Measurements from ENCODE around the gene FAM3B. TPM values are rescaled to one million over a fixed set of nuclear protein-coding genes. Genes with fewer than 3 reads are reported as not detected.

The FAM3B gene
- total RNA-seq, 1 donor = not detected

GRCh38 chr21:41318218-41318617, 1.6 kb downstream of the FAM3B start:
- no peak for DNase-seq (ENCODE audit: low read depth)
- no peak for TF ChIP-seq CTCF (IDR thresholded peaks at IDR 0.05; ENCODE audit: insufficient read depth, low read depth, low read length)
- no peak overlapping the region for H3K4me3 ChIP-seq (ENCODE audit: low read depth, low read length)

GRCh38 chr21:41319273-41319672, 2.7 kb downstream of the FAM3B start:
- DNase-seq (ENCODE audit: low read depth) = no peak

GRCh38 chr21:41321211-41321907, 4.8 kb downstream of the FAM3B start:
- DNase-seq (ENCODE audit: low read depth) = no peak
- no peak for TF ChIP-seq CTCF (IDR thresholded peaks at IDR 0.05; ENCODE audit: insufficient read depth, low read depth, low read length)
- no peak overlapping the region for H3K4me3 ChIP-seq (ENCODE audit: low read depth, low read length)

More at GRCh38 chr21:41319273-41319672, 2.7 kb downstream of the FAM3B start:
- TF ChIP-seq CTCF (IDR thresholded peaks at IDR 0.05; ENCODE audit: insufficient read depth, low read depth, low read length) = no peak
- no peak overlapping the region for H3K4me3 ChIP-seq (ENCODE audit: low read depth, low read length)

- no peak for DNase-seq (ENCODE audit: low read depth)
- no peak for TF ChIP-seq CTCF (IDR thresholded peaks at IDR 0.05; ENCODE audit: insufficient read depth, low read depth, low read length)
- no peak overlapping the region for H3K4me3 ChIP-seq (ENCODE audit: low read depth, low read length)
Measured at GRCh38 chr21:41321908-41322495, 5.4 kb downstream of the FAM3B start.

GRCh38 chr21:41322496-41323382, 6.1 kb downstream of the FAM3B start:
- DNase-seq (ENCODE audit: low read depth) = no peak
- no peak overlapping the region for H3K4me3 ChIP-seq (ENCODE audit: low read depth, low read length)
- TF ChIP-seq CTCF (IDR thresholded peaks at IDR 0.05; ENCODE audit: insufficient read depth, low read depth, low read length) = no peak

- no peak overlapping the region for H3K4me3 ChIP-seq (ENCODE audit: low read depth, low read length)
- DNase-seq (ENCODE audit: low read depth) = no peak
- no peak for TF ChIP-seq CTCF (IDR thresholded peaks at IDR 0.05; ENCODE audit: insufficient read depth, low read depth, low read length)
Measured at GRCh38 chr21:41325138-41325912, 8.7 kb downstream of the FAM3B start.

All from fibroblast of villous mesenchyme (primary cell).